ENCODE results near the gene FANCL. TPM values are rescaled to one million over a fixed set of nuclear protein-coding genes. Genes with fewer than 3 reads are reported as not detected.

The FANCL gene
- total and polyA plus RNA-seq, 4 donors = 6.2 to 60.0 (median 22.3) TPM

DNA sequence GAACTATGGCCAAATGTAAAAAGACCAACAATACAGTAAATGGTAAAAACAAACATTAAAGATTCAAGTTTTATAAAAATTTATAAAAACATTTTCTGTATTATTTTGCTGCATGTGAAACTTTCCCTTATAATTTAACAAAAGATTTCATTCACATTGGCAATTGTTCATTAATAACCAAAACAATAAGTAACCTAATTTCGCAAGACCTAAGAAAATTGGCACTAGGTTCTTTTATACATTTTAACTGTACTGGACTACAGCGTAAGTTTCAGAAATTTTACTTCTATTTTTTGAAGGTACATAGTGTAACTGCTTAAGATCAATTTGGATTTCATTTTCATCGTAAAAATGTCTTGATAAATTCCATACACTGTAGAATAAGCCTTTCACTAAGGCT lies 77.2 kb downstream of the FANCL start:
- peaks cover 0 to 12% (median under 1%) of the 10 kb centered on the region in 4 donors for H3K36me3 ChIP-seq (ENCODE audit: control insufficient read depth in 4 of 4, insufficient read depth in 4 of 4, low read length in 4 of 4)
- WGBS, 2 donors = 95 to 99% methylated on average over 3 of the region's 3 CpGs
- TF ChIP-seq, protein P1, sequence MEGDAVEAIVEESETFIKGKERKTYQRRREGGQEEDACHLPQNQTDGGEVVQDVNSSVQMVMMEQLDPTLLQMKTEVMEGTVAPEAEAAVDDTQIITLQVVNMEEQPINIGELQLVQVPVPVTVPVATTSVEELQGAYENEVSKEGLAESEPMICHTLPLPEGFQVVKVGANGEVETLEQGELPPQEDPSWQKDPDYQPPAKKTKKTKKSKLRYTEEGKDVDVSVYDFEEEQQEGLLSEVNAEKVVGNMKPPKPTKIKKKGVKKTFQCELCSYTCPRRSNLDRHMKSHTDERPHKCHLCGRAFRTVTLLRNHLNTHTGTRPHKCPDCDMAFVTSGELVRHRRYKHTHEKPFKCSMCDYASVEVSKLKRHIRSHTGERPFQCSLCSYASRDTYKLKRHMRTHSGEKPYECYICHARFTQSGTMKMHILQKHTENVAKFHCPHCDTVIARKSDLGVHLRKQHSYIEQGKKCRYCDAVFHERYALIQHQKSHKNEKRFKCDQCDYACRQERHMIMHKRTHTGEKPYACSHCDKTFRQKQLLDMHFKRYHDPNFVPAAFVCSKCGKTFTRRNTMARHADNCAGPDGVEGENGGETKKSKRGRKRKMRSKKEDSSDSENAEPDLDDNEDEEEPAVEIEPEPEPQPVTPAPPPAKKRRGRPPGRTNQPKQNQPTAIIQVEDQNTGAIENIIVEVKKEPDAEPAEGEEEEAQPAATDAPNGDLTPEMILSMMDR (IDR thresholded peaks at IDR 0.05; ENCODE audit: control extremely low read depth, extremely low read depth) = no peak
- H3K27me3 ChIP-seq (ENCODE audit: control insufficient read depth in 3 of 3, insufficient read depth in 3 of 3, low read length in 2 of 3) = no peaks in the 10 kb centered on the region
- no peak overlapping the region for H3K27ac ChIP-seq (ENCODE audit: low read depth in 1 of 2, low read length in 1 of 2)
- H3K9ac ChIP-seq (ENCODE audit: insufficient read depth in 1 of 2, low read length in 2 of 2) = no peak overlapping the region
- DNase-seq (peak in 2 of 3 donors; percentile 13 to 14), ATAC-seq (ENCODE audit: insufficient read depth, low FRiP score) (no peak)
- no peaks in the 10 kb centered on the region for H3K9me3 ChIP-seq (ENCODE audit: control insufficient read depth in 4 of 4, insufficient read depth in 3 of 4, low read length in 3 of 4)
- no peak overlapping the region for H3K4me3 ChIP-seq
- no peaks in the 10 kb centered on the region for H3K4me1 ChIP-seq (ENCODE audit: control insufficient read depth in 5 of 5, insufficient read depth in 5 of 5, low read length in 5 of 5)

- Histone ChIP-seq H3K4me1 (ENCODE audit: control insufficient read depth in 5 of 5, insufficient read depth in 5 of 5, low read length in 5 of 5) (peaks cover 0 to 5% (median 3%) of the 10 kb centered on the region in 5 donors), H3K9me3 (ENCODE audit: control insufficient read depth in 4 of 4, insufficient read depth in 3 of 4, low read length in 3 of 4) (no peaks in the 10 kb centered on the region), H3K9ac (ENCODE audit: insufficient read depth in 1 of 2, low read length in 2 of 2) (no peak overlapping the region), H3K27ac (ENCODE audit: low read depth in 1 of 2, low read length in 1 of 2) (no peak overlapping the region), H3K36me3 (ENCODE audit: control insufficient read depth in 4 of 4, insufficient read depth in 4 of 4, low read length in 4 of 4) (peaks cover 1 to 24% (median 10%) of the 10 kb centered on the region in 4 donors), H3K4me3 (no peak overlapping the region), H3K27me3 (ENCODE audit: control insufficient read depth in 3 of 3, insufficient read depth in 3 of 3, low read length in 2 of 3) (no peaks in the 10 kb centered on the region)
- 74 to 78% methylated on average over 4 of the region's 4 CpGs for WGBS, 2 donors
- TF ChIP-seq, protein P1 (IDR thresholded peaks at IDR 0.05; ENCODE audit: control extremely low read depth, extremely low read depth) = no peak
- DNase-seq (peak in 2 of 3 donors; percentile 58 to 76), ATAC-seq (ENCODE audit: insufficient read depth, low FRiP score) (no peak)
Measured at GRCh38 chr2:58158481-58158880, 82.6 kb downstream of the FANCL start.

GRCh38 chr2:58157754-58158153 lies 83.4 kb downstream of the FANCL start:
- ATAC-seq (ENCODE audit: insufficient read depth, low FRiP score) (no peak), DNase-seq (no peak)
- Histone ChIP-seq H3K27me3 (ENCODE audit: control insufficient read depth in 3 of 3, insufficient read depth in 3 of 3, low read length in 2 of 3) (no peaks in the 10 kb centered on the region), H3K36me3 (ENCODE audit: control insufficient read depth in 4 of 4, insufficient read depth in 4 of 4, low read length in 4 of 4) (peaks cover 1 to 24% (median 10%) of the 10 kb centered on the region in 4 donors), H3K4me1 (ENCODE audit: control insufficient read depth in 5 of 5, insufficient read depth in 5 of 5, low read length in 5 of 5) (peaks cover 0 to 5% (median 3%) of the 10 kb centered on the region in 5 donors), H3K9ac (ENCODE audit: insufficient read depth in 1 of 2, low read length in 2 of 2) (no peak overlapping the region), H3K4me3 (no peak overlapping the region), H3K9me3 (ENCODE audit: control insufficient read depth in 4 of 4, insufficient read depth in 3 of 4, low read length in 3 of 4) (no peaks in the 10 kb centered on the region), H3K27ac (ENCODE audit: low read depth in 1 of 2, low read length in 1 of 2) (no peak overlapping the region)
- TF ChIP-seq, protein P1 (IDR thresholded peaks at IDR 0.05; ENCODE audit: control extremely low read depth, extremely low read depth) = no peak

GRCh38 chr2:58156780-58157179 lies 84.3 kb downstream of the FANCL start:
- Histone ChIP-seq H3K4me1 (ENCODE audit: control insufficient read depth in 5 of 5, insufficient read depth in 5 of 5, low read length in 5 of 5) (peaks cover 0 to 5% (median 3%) of the 10 kb centered on the region in 5 donors), H3K9ac (ENCODE audit: insufficient read depth in 1 of 2, low read length in 2 of 2) (no peak overlapping the region), H3K27me3 (ENCODE audit: control insufficient read depth in 3 of 3, insufficient read depth in 3 of 3, low read length in 2 of 3) (no peaks in the 10 kb centered on the region), H3K36me3 (ENCODE audit: control insufficient read depth in 4 of 4, insufficient read depth in 4 of 4, low read length in 4 of 4) (peaks cover 1 to 24% (median 10%) of the 10 kb centered on the region in 4 donors), H3K4me3 (no peak overlapping the region), H3K27ac (ENCODE audit: low read depth in 1 of 2, low read length in 1 of 2) (no peak overlapping the region), H3K9me3 (ENCODE audit: control insufficient read depth in 4 of 4, insufficient read depth in 3 of 4, low read length in 3 of 4) (no peaks in the 10 kb centered on the region)
- TF ChIP-seq, protein P1 (IDR thresholded peaks at IDR 0.05; ENCODE audit: control extremely low read depth, extremely low read depth) = no peak
- DNase-seq (no peak), ATAC-seq (ENCODE audit: insufficient read depth, low FRiP score) (no peak)
